Fibroblast of the conjunctiva (primary cell): ENCODE measurements around the gene PLA2G12A.
"Not testable (repeated sequence)": the region's sequence is repeated elsewhere in the genome, so short reads cannot be mapped to it uniquely, and the experiment has no call there.

ENCODE experiments used
- DNase-seq: peaks from one replicate; pipeline ENCODE4 v3.0.0-alpha.2; 2010; ENCODE audit warnings: low read depth

Gene PLA2G12A

DNA sequence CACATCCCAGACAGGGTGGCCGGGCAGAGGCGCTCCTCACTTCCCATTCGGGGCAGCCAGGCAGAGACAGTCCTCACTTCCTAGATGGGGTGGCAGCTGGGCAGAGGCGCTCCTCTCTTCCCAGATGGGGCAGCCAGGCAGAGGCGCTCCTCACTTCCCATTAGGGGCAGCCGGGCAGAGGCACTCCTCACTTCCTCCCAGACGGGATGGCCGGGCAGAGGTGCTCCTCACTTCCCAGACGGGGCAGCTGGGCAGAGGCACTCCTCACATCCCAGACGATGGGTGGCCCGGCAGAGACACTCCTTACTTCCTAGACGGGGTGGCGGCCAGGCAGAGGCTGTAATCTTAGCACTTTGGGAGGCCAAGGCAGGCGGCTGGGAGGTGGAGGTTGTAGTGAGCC is 50.9 kb downstream of the PLA2G12A start:
- not testable (repeated sequence) for DNase-seq

DNA sequence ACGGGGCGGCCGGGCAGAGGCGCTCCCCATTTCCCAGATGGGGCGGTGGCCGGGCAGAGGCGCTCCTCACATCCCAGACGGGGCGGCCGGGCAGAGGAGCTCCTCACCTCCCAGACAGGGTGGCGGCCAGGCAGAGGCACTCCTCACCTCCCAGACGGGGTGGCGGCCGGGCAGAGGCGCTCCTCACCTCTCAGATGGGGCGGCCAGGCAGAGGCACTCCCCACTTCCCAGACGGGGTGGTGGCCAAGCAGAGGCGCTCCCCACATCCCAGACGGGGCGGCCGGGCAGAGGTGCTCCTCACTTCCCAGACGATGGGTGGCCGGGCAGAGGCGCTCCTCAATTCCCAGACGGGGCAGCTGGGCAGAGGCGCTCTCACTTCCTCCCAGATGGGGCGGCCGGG is 51.4 kb downstream of the PLA2G12A start:
- DNase-seq, result not testable (repeated sequence)

DNA sequence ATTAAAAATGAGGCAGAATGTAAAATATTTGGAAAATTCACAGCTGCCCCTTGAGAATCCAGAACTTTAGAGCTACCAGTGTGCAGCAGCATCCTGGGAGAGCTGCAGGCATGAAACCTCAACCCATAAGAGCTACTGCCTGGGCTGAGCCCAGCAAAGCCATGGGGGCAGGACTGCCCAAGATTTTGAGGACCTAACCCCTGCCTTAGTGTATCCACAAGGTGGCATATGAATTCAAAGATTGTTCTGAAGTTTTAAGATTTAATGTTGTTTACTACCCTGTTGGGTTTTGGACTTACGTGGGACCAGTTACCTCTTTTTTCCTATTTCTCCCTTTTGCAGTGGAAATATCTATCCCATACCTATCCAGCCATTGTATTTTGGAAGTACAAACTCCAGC is 53.0 kb downstream of the PLA2G12A start:
- no peak for DNase-seq

DNA sequence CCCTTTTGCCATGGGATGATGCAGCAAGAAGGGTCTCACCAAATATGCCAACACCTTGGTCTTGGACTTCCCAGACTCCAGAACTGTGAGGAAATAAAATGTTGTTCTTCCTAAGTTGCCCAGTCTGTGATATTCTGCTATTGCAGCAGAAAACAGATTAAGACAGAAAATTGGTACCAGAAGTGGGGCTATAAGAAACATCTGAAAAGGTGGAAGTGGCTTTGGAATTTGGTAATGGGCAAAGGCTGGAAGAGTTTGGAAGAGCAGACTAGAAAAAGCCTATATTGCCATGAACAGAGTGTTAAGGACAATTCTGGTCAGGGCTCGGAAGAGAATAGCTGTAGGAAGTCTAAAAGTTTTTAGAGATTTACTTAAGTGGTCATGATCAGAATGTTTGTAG is 54.0 kb downstream of the PLA2G12A start:
- DNase-seq, result no peak

GRCh38 chr4:109675181-109675580 is 54.7 kb downstream of the PLA2G12A start:
- DNase-seq, result no peak

DNA sequence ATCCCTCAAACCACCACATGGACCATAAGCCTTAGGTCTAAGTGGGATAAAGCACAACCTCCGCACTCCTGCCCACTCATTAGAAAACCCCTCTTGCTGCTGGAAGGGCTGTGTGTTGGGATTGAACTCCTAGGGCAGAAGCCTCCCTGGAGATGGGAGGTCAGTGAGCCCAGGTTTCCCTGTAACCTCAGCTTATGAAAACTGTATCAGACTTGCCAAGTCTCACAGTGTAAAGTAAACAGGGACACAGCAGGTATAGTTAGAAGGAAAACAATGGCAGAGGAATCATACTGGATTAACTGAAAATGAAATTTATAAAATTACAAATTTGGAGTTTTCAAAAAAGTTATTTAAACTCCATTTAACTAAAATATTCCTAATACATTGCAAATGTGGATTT is 56.6 kb downstream of the PLA2G12A start:
- no peak for DNase-seq

DNA sequence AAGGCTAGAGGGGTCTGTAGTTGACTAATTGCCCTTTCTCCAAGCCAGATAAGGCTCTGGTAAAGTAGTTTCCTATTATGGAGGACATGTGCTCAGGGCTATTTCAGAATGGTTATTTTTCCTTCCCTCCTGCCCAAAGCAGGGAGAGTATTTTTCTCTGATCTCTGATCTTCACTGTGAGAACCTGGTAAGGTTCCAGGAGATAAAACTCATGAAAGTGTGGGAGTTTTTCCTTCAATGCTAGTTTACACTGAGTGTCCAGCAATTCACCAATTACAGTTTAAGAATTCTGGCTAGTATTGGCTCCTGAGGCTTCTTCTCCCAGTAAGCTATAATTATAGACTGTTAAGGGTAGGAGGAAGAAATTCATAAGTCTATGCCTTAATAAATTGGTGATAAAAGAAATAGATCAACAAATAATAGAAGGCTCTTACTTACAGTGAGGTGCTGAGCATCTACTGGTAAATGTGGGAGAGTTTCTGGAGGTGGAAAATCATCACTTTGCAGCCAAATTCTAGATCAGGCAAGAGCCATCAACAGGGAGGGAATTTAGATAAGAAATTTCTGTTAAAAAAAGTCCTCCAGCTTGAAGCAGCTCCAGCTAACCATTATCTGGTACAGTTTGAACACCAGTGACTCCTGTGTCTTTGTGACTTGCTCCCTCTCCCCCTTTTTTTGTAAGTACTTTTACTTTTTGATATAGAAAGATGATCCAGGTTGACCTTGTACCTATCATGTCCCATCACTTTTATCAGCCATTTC is 57.5 kb downstream of the PLA2G12A start:
- DNase-seq, result no peak

DNA sequence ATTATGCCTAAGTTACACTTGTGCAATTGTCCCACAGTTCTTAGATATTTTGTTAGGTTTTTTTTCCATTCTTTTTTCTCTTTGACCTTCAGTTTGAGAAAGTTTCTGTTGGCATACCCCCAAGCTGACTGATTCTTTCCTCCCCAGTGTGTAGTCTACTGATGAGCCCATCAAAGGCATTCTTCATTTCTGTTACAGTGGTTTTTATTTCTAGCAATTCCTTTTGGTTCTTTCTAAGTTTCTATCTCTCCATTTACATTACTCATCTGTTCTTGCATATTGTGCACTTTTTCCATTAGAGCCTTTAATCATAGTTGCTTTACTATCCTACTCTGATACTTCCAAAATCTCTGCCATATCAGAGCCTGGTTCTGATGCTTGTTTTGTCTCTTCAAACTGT is 58.5 kb downstream of the PLA2G12A start:
- no peak for DNase-seq

GRCh38 chr4:109665783-109666485 is 63.9 kb downstream of the PLA2G12A start:
- DNase-seq, result no peak

GRCh38 chr4:109662771-109663170 is 67.1 kb downstream of the PLA2G12A start:
- DNase-seq, result no peak

GRCh38 chr4:109662116-109662515 is 67.8 kb downstream of the PLA2G12A start:
- no peak for DNase-seq
